ENCODE data around the gene LAMA5.

Gene LAMA5

GRCh38 chr20:62349556-62350097 is 17.5 kb downstream of the LAMA5 start:
- DNase-seq (ENCODE audit: low read depth) = no peak

DNA sequence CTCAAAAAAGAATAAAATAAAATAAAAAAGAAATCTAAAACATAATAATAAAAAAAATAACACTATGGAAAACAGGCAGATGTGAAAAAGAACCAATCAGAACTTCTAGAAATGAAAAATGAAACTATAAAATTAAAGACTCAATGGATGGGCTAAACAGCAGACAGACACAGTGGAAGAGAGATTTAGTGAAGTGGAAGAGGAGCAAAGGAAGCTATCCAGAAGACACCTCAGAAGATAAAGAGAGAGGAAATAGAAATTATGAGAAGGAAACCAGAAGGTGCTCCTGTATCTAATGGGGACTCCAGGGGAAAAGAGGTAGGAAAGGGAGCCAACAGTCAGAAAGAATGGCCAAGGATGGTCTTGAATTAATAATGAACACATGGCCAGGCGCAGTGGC is 18.5 kb downstream of the LAMA5 start:
- no peak for DNase-seq (ENCODE audit: low read depth)

- DNase-seq (ENCODE audit: low read depth) = no peak
Observed at GRCh38 chr20:62347445-62347844, 19.7 kb downstream of the LAMA5 start.

DNA sequence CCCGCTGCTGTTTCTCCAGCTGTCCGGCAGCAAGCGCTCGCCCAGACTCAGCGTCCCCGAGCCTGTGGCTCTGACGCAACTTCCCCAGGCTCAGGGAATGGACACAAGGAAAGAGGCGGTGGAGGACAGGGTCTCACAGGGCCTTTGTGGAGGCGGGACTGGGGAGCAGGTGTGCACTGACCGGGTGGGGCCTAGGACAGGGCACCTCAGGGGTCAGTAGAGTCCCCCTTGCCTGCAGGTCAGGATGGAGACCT is 20.0 kb downstream of the LAMA5 start:
- DNase-seq (ENCODE audit: low read depth) = no peak

GRCh38 chr20:62346398-62347150 is 20.5 kb downstream of the LAMA5 start:
- no peak for DNase-seq (ENCODE audit: low read depth)

- no peak for DNase-seq (ENCODE audit: low read depth)
Observed at GRCh38 chr20:62345681-62346370, 21.3 kb downstream of the LAMA5 start.

- no peak for DNase-seq (ENCODE audit: low read depth)
Observed at GRCh38 chr20:62344782-62345181, 22.3 kb downstream of the LAMA5 start.

DNA sequence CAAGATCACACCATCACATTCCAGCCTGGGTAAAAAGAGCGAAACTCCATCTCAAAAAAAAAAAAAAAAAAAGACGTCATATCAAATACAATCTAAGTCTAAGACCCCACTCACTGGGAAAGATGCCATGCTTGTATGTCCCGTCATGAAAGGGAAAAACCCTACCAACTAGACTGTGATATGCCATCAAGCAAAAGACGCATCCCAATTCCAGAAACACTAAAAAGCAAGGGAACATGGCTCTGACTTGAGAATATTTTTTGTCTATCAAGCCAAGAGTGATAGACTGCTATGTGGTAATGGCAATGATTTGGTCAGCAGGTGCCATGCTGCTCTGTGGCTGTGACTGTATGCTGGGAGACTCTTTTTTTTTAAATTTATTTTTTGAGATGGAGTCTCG is 23.0 kb downstream of the LAMA5 start:
- no peak for DNase-seq (ENCODE audit: low read depth)

- DNase-seq (ENCODE audit: low read depth) = no peak
Observed at GRCh38 chr20:62342910-62343309, 24.2 kb downstream of the LAMA5 start.

DNA sequence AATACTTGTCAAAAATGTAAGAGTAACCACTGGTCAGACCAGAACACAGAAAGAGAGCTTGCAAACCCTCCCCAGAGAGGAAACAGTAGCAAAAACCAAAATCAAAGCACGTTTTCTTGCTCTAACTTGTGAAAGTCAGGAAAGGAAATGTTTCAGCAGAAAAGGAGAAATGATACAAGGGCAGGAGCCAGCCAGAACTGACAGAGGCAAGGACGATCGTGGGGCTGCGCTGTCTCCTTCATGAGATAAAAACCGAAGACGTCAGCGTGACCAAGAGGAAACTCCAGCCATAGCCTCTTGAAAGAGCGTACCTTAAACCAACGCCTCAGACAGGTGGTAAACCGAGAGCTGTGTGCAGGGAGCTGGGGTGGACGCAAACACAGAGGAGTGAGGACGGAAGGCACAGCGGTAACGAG is 27.5 kb downstream of the LAMA5 start:
- DNase-seq (ENCODE audit: low read depth) = no peak

GRCh38 chr20:62338294-62338620 is 28.9 kb downstream of the LAMA5 start:
- DNase-seq (ENCODE audit: low read depth) = no peak

GRCh38 chr20:62337558-62338293 is 29.4 kb downstream of the LAMA5 start:
- no peak for DNase-seq (ENCODE audit: low read depth)

DNA sequence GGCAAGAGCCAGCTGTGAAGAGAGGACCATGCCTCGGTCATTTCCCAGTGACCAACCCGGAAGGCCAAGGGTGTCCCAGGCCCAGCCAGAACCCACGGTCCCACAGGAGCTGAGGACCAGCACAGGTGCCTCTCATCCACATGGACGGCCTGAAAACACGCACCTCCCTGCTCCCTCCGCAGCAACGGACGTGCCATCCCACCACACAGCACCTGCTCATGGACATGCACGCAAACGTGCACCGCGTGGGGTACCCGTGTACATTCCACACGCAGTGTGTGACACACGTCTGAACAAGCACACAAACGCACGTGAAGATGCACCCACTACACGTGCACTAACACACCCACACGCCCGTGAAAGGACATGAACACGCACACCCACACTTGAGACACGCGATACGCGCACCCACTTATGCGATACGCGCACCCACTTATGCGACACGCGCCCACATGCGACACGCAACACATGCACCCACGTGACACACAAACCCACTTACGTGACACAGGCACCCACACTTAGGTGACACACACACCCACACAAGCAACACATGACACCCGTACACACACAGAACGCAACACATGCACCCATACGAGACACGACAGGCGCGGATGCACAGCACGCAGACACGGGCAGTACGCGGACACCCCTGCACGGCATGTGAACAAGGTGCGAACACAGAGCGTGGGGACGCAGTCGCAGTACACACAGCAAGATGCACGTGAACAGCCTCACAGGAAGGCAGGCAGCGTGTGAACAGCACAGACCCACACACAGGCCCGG is 30.1 kb downstream of the LAMA5 start:
- no peak for DNase-seq (ENCODE audit: low read depth)

DNA sequence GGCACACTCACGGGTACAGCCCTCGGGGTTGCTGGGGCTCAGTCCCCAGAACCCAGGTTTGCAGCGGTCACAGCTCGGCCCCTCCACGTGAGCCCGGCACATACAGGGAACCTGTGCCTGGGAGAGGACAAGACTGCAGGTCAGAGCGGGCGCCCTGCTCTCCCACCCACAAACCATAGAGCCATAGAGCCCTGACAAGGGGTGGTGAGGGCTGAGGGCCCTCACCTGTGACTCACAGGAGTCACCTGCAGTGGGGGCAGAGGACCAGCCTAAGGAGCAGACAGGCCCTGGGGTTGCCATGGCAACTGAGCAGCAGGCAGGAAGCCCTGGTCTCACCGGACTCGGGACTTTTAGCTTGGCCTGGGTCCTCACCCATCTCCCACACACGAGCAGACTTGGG is 30.8 kb downstream of the LAMA5 start:
- DNase-seq (ENCODE audit: low read depth) = no peak

- no peak for DNase-seq (ENCODE audit: low read depth)
Observed at GRCh38 chr20:62335532-62335931, 31.6 kb downstream of the LAMA5 start.

DNA sequence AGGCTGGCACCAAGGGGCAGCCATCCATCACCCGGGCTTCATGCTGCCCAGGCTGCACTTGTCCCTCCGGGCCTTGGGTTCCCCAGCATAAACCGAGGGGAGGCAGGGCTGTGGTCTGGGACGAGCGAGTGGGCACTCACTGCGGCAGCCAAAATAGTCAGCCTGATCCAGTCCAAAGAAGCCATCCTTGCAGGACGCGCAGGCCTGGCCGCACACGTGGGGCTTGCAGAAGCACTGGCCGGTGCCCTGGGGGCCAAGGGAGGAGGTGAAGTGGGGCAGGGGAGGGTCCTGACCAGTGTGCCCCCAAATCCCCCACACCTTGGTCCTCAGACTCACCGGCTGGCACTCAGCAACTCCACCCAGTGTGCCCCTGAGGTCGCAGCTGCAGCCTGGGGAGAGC is 32.2 kb downstream of the LAMA5 start:
- DNase-seq (ENCODE audit: low read depth) = no peak

GRCh38 chr20:62333820-62334595 is 33.1 kb downstream of the LAMA5 start:
- DNase-seq (ENCODE audit: low read depth) = no peak

GRCh38 chr20:62332989-62333819 is 33.9 kb downstream of the LAMA5 start:
- no peak for DNase-seq (ENCODE audit: low read depth)

- no peak for DNase-seq (ENCODE audit: low read depth)
Observed at GRCh38 chr20:62332421-62332820, 34.7 kb downstream of the LAMA5 start.

GRCh38 chr20:62331347-62331746 is 35.8 kb downstream of the LAMA5 start:
- no peak for DNase-seq (ENCODE audit: low read depth)

All from activated gamma-delta T cell treated with anti-CD3 and anti-CD28 coated beads, Interleukin-2, amount 50 U/mL, for 16 hours (primary cell).